Nephron (organoid): ENCODE results near the gene PRTG.

Experiments used
- H3K27ac Mint-ChIP-seq, 3 experiments: 2 replicates each; pipeline ENCODE4 v1.8.0; 2020; ENCODE audit warnings: mixed read lengths in 3 of 3, mild to moderate bottlenecking in 2 of 3, moderate library complexity in 1 of 3
- H3K27me3 Mint-ChIP-seq: 2 replicates; pipeline ENCODE4 v1.8.0; 2021; ENCODE audit warnings: low read depth, mild to moderate bottlenecking, moderate library complexity, mixed read lengths
- H3K36me3 Mint-ChIP-seq: 2 replicates; pipeline ENCODE4 v1.8.0; 2020; ENCODE audit warnings: low read depth, mixed read lengths
- H3K4me1 Mint-ChIP-seq: 2 replicates; pipeline ENCODE4 v1.8.0; 2020; ENCODE audit warnings: mixed read lengths
- H3K4me3 Mint-ChIP-seq, 3 experiments: 2 replicates each; pipeline ENCODE4 v1.8.0; 2020; ENCODE audit warnings: mild to moderate bottlenecking in 3 of 3, mixed read lengths in 3 of 3, moderate library complexity in 2 of 3
- H3K9me3 Mint-ChIP-seq: 2 replicates; pipeline ENCODE4 v1.8.0; 2020; ENCODE audit warnings: mixed read lengths
- TF ChIP-seq, protein P1 (sequence below), 3 experiments: fragments of 200-600 bp; sonication (generic); IDR thresholded peaks; one replicate each; pipeline ENCODE4 v1.5.0; 2021; ENCODE audit warnings: antibody characterized with exemption in 3 of 3; ENCODE audit not compliant: unreplicated experiment in 3 of 3

Gene PRTG

DNA sequence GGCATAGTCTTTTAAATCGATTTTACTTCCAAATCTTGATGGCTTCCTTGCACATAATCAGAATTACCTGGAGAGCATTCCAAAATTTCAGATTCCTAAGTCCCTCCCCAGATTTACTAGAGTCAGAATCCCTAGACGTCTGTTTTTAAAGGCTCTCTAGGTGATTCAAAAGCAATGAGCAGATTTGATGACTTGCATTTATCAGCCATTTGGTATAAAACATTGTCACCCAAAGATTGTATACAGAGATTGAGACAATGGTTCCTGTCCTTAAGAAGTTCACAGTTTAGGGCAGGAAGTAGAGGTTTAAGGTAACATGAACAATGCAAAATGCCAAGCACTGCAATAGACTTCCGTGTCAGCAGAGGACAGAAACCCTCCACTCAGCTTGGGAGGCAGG, 152.2 kb downstream of the PRTG start:
- H3K36me3 Mint-ChIP-seq = no peaks in the 10 kb centered on the region
- H3K27me3 Mint-ChIP-seq = peaks cover 3% of the 10 kb centered on the region
- TF ChIP-seq, protein P1, sequence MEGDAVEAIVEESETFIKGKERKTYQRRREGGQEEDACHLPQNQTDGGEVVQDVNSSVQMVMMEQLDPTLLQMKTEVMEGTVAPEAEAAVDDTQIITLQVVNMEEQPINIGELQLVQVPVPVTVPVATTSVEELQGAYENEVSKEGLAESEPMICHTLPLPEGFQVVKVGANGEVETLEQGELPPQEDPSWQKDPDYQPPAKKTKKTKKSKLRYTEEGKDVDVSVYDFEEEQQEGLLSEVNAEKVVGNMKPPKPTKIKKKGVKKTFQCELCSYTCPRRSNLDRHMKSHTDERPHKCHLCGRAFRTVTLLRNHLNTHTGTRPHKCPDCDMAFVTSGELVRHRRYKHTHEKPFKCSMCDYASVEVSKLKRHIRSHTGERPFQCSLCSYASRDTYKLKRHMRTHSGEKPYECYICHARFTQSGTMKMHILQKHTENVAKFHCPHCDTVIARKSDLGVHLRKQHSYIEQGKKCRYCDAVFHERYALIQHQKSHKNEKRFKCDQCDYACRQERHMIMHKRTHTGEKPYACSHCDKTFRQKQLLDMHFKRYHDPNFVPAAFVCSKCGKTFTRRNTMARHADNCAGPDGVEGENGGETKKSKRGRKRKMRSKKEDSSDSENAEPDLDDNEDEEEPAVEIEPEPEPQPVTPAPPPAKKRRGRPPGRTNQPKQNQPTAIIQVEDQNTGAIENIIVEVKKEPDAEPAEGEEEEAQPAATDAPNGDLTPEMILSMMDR (IDR thresholded peaks at IDR 0.05; ENCODE audit: unreplicated experiment in 3 of 3) = no peak
- no peaks in the 10 kb centered on the region for H3K9me3 Mint-ChIP-seq
- peaks cover 5% of the 10 kb centered on the region for H3K4me1 Mint-ChIP-seq
- H3K4me3 Mint-ChIP-seq = peak overlapping the region in 2 of 3 experiments; percentile 26 to 45
- no peak overlapping the region for H3K27ac Mint-ChIP-seq

DNA sequence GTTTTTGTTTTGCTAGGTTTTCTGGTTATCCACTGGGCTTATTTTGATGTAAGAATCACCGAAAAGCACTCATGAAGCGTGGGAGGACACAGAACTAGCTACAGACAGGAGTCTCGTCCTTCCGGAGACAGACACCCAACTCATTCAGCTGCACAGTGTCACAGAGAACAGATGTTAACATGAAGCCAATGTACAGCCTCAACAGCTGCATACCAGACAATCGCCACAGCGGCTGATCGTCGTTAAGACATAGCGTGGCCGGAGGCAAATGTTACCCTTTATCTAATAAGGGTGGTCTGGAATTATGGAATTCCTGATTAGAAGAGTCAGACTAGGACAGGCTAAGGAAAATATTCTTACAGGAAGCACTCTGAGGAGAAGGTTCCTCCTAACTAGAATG, 153.7 kb downstream of the PRTG start:
- no peaks in the 10 kb centered on the region for H3K9me3 Mint-ChIP-seq
- H3K27ac Mint-ChIP-seq = peak overlapping the region; percentile 95 to 97 (median 97)
- peaks cover 10% of the 10 kb centered on the region for H3K4me1 Mint-ChIP-seq
- TF ChIP-seq, protein P1 (IDR thresholded peaks at IDR 0.05; ENCODE audit: unreplicated experiment in 3 of 3) = no peak
- H3K27me3 Mint-ChIP-seq = peaks cover 3% of the 10 kb centered on the region
- peak overlapping the region; percentile 88 to 96 (median 92) for H3K4me3 Mint-ChIP-seq
- H3K36me3 Mint-ChIP-seq = no peaks in the 10 kb centered on the region

DNA sequence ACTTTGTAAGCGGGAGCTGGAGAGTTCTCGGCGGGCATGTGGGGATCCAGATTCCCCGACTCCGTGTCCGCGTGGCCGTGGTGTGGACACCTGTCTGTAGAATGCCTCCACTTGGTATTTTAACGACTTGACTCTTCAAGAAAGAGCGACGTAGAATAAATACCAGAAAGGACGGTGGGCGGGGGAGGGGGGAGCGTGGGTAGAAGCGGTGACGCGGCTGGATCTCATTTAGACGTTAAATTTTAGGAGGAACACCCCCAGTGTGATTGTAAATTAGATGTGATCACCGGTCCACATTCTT, 154.2 kb downstream of the PRTG start:
- peaks cover 3% of the 10 kb centered on the region for H3K27me3 Mint-ChIP-seq
- peaks cover 2% of the 10 kb centered on the region for H3K36me3 Mint-ChIP-seq
- no peaks in the 10 kb centered on the region for H3K9me3 Mint-ChIP-seq
- H3K27ac Mint-ChIP-seq = peak overlapping the region; percentile 95 to 97 (median 97)
- peaks cover 10% of the 10 kb centered on the region for H3K4me1 Mint-ChIP-seq
- H3K4me3 Mint-ChIP-seq = peak overlapping the region; percentile 88 to 96 (median 92)
- TF ChIP-seq, protein P1 (IDR thresholded peaks at IDR 0.05; ENCODE audit: unreplicated experiment in 3 of 3) = no peak

DNA sequence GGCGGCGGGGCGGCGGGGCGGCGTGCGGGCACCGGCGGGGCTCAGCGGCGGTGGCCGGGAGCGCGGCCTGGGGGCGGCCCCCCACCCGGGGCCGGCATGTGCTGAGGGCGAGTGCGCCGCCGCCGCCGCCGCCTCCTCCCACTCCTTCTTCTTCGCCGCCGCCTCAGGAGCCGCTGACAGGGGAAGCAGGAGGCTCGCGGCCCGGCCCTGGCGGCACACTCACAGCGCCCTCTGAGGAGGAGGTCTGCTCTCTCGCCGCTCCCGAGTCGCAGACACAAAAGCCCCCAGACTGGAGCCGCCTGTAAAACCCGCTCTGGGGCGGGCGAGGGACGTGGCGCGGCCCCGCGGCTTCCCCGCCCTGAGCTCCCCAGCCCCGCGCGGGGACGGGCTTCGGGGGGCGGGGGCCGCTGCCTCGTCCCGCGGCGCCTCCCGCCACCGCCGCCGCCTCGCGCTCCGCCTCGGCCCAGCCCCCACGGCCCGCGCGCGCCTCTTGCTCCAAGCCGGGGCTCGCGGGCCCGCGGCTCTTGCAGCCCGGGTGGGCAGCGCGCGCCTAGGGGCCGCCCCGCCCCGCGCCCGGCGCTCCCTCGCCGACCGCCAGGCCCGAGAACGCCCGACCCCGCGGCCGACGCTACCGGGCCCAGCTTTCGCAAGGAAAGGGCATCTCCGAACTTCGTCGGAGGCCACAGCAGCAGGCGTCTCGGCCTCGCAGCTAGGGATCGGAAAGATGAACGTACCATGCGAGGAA, 154.7 kb downstream of the PRTG start, which contains the start of gene PYGO1:
Gene PYGO1, minus strand, starts transcription at position 276 of the 745 bp plus-strand sequence. CDS start 462 bp downstream, outside the sequence.
- Mint-ChIP-seq H3K27me3 (peaks cover 3% of the 10 kb centered on the region), H3K4me1 (peaks cover 10% of the 10 kb centered on the region), H3K36me3 (peaks cover 3% of the 10 kb centered on the region), H3K27ac (peak within 1 kb of the TSS; percentile 95 to 97 (median 97)), H3K4me3 (peak within 1 kb of the TSS; percentile 88 to 96 (median 92)), H3K9me3 (no peaks in the 10 kb centered on the region)
- TF ChIP-seq, protein P1 (IDR thresholded peaks at IDR 0.05; ENCODE audit: unreplicated experiment in 3 of 3) = no peak

DNA sequence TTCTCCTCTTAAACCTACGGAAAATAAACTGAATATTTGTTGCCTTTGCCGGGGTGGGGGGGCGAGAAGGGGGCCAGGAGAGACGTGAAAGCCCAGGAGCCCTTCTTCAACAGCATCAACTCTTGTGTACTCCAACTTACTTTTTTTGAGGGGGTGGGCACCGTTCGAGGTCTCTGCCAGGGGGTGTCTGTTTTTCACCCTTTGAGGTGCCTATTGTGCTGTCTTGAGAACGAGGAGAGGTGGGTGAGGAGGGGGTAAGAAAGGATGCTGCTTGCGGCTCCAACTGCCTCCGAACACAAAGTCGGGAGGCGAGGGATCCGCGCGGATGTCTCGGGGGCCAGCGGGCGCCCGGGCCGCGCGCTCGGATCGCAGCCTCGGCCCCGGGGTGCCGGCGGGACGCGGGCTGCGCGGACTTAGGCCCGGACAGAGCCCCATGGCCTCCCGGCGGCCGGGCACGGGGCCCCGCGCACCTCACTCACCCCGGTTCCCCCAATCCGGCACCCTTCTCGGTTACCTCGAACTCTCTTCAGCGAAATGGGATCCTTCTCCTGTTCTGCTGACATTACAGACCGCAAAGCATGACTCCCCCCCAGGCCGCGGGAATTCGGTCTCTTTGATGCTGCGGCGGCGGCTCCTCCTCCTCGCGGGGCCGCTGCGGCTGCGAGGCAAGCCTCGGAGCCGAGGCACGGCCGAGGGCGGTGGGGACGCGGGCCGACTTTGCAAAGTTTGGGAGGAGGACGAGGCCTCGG, 155.5 kb downstream of the PRTG start:
- Mint-ChIP-seq H3K27me3 (no peaks in the 10 kb centered on the region), H3K4me3 (peak overlapping the region in 2 of 3 experiments; percentile 88 to 90), H3K27ac (no peak overlapping the region), H3K4me1 (peaks cover 12% of the 10 kb centered on the region), H3K36me3 (peaks cover 3% of the 10 kb centered on the region), H3K9me3 (no peaks in the 10 kb centered on the region)
- TF ChIP-seq, protein P1 (IDR thresholded peaks at IDR 0.05; ENCODE audit: unreplicated experiment in 3 of 3) = no peak
